H1 (cell line): Measurements from ENCODE around the gene GRM7. TPM values are rescaled to one million over a fixed set of nuclear protein-coding genes. Genes with fewer than 3 reads are reported as not detected.

ENCODE experiments used
- CTCF ChIA-PET: fragments of 300-600 bp; sonication (Branson Sonifier 250); formaldehyde crosslinking; loops from one replicate; lab custom pipeline; 2021; ENCODE audit not compliant: partially characterized antibody; lab: Charles Lee
- POLR2A ChIA-PET: fragments of 300-600 bp; sonication (Branson Sonifier 250); formaldehyde crosslinking; loops from one replicate; lab custom pipeline; 2021; ENCODE audit warnings: inconsistent platforms; ENCODE audit not compliant: partially characterized antibody; lab: Charles Lee
- DNase-seq, 2 experiments: peaks; one replicate each; pipeline versions ENCODE4 v3.0.0 to v3.0.0-alpha.2; 2010 to 2022; ENCODE audit warnings: low spot score in 2 of 2, low read depth in 1 of 2, mixed read lengths in 1 of 2
- FAIRE-seq: peaks from 2 replicates; lab custom pipeline; 2011; peaks lifted over from hg19 to GRCh38; lab: Jason Lieb, UNC
- H2AFZ ChIP-seq: 2 replicates; pipeline ENCODE4 v1.8.1; 2012; ENCODE audit warnings: low read length, inconsistent platforms
- H2AK5ac ChIP-seq: 2 replicates; pipeline ENCODE4 v1.6.1; 2013; ENCODE audit warnings: low read depth, low read length
- H2BK120ac ChIP-seq: replicated peaks from 2 replicates; pipeline ENCODE3; 2013; ENCODE audit warnings: low read depth, low read length, inconsistent platforms
- H2BK12ac ChIP-seq: 2 replicates; pipeline ENCODE4 v1.6.1; 2013; ENCODE audit warnings: low read depth, low read length
- H2BK15ac ChIP-seq: 2 replicates; pipeline ENCODE4 v1.6.1; 2013; ENCODE audit warnings: low read length
- H2BK20ac ChIP-seq: 2 replicates; pipeline ENCODE4 v1.6.1; 2013; ENCODE audit warnings: low read length
- H2BK5ac ChIP-seq: 2 replicates; pipeline ENCODE4 v1.6.1; 2013; ENCODE audit warnings: low read depth, low read length
- H3K14ac ChIP-seq: 2 replicates; pipeline ENCODE4 v1.6.1; 2013; ENCODE audit warnings: inconsistent platforms; ENCODE audit not compliant: insufficient read length
- H3K18ac ChIP-seq: 2 replicates; pipeline ENCODE4 v1.6.1; 2013; ENCODE audit warnings: low read length; ENCODE audit errors: extremely low read depth
- H3K23ac ChIP-seq: 2 replicates; pipeline ENCODE4 v1.6.1; 2013; ENCODE audit warnings: inconsistent platforms; ENCODE audit not compliant: insufficient read length
- H3K23me2 ChIP-seq: 2 replicates; pipeline ENCODE4 v1.6.1; 2013; ENCODE audit warnings: low read depth, low read length
- H3K27ac ChIP-seq: 2 replicates; pipeline ENCODE4 v1.6.1; 2011; ENCODE audit warnings: low read depth, low read length, inconsistent platforms
- H3K27me3 ChIP-seq, 4 experiments: replicated peaks in 1 of 4; 1 replicate in 1 of 4; 2 replicates in 3 of 4; pipeline versions ENCODE4 v1.6.1 to v1.8.1; 2011 to 2013; ENCODE audit warnings: low read length in 3 of 4, mild to moderate bottlenecking in 3 of 4, inconsistent platforms in 2 of 4, mixed read lengths in 2 of 4, moderate library complexity in 1 of 4; ENCODE audit not compliant: control insufficient read depth in 3 of 4, insufficient read depth in 3 of 4; ENCODE audit errors: extremely low read depth in 1 of 4
- H3K36me3 ChIP-seq, 4 experiments: 2 replicates each; pipeline versions ENCODE4 v1.6.1 to v1.8.1; 2011 to 2013; ENCODE audit warnings: mild to moderate bottlenecking in 4 of 4, low read length in 3 of 4, moderate library complexity in 2 of 4, control low read depth in 1 of 4, inconsistent platforms in 1 of 4; ENCODE audit not compliant: insufficient read depth in 4 of 4, control insufficient read depth in 2 of 4
- H3K4ac ChIP-seq: replicated peaks from 2 replicates; pipeline ENCODE3; 2013; ENCODE audit warnings: low read length, low read depth, mixed read lengths, inconsistent platforms; ENCODE audit not compliant: insufficient read length
- H3K4me1 ChIP-seq, 4 experiments: replicated peaks in 1 of 4; 1 replicate in 1 of 4; 2 replicates in 3 of 4; pipeline versions ENCODE4 v1.6.1 to v1.8.1; 2011 to 2013; ENCODE audit warnings: low read length in 3 of 4, inconsistent platforms in 2 of 4, mixed read lengths in 1 of 4; ENCODE audit not compliant: insufficient read depth in 4 of 4, control insufficient read depth in 3 of 4
- H3K4me2 ChIP-seq, 2 experiments: 2 replicates each; pipeline versions ENCODE4 v1.6.1 to v1.8.1; 2011 to 2013; ENCODE audit warnings: low read depth in 2 of 2, low read length in 2 of 2, control low read depth in 1 of 2, inconsistent platforms in 1 of 2, mild to moderate bottlenecking in 1 of 2; ENCODE audit not compliant: insufficient read depth in 1 of 2
- H3K4me3 ChIP-seq, 4 experiments: fragments of 200-600, 300-600 bp in 1 of 4; sonication (generic), shearing (Covaris generic), sonication (Bioruptor Twin) in 1 of 4; 2 replicates each; pipeline versions ENCODE4 v1.5.1 to v1.8.1; 2011 to 2016; ENCODE audit warnings: low read length in 4 of 4, low read depth in 3 of 4, control low read depth in 2 of 4, inconsistent platforms in 2 of 4, mild to moderate bottlenecking in 2 of 4, mixed read lengths in 1 of 4, moderate library complexity in 1 of 4; ENCODE audit not compliant: insufficient read depth in 2 of 4; ENCODE audit errors: extremely low read depth in 1 of 4
- H3K56ac ChIP-seq: replicated peaks from 2 replicates; pipeline ENCODE3; 2013; ENCODE audit warnings: low read depth, mild to moderate bottlenecking, mixed read lengths, low read length, inconsistent platforms; ENCODE audit not compliant: insufficient read length
- H3K79me1 ChIP-seq: 2 replicates; pipeline ENCODE4 v1.6.1; 2013; ENCODE audit warnings: low read depth, low read length, control low read depth
- H3K79me2 ChIP-seq, 2 experiments: 2 replicates each; pipeline versions ENCODE4 v1.6.1 to v1.8.1; 2012 to 2013; ENCODE audit warnings: low read length in 2 of 2, mild to moderate bottlenecking in 2 of 2, inconsistent platforms in 1 of 2; ENCODE audit not compliant: insufficient read depth in 2 of 2, control insufficient read depth in 1 of 2
- H3K9ac ChIP-seq, 4 experiments: replicated peaks in 1 of 4; 1 replicate in 1 of 4; 2 replicates in 3 of 4; pipeline versions ENCODE4 v1.6.1 to v1.8.1; 2011 to 2013; ENCODE audit warnings: low read depth in 3 of 4, low read length in 3 of 4, control low read depth in 2 of 4, mild to moderate bottlenecking in 2 of 4, moderate library complexity in 2 of 4, inconsistent platforms in 1 of 4; ENCODE audit errors: extremely low read depth in 1 of 4
- H3K9me3 ChIP-seq, 2 experiments: 2 replicates each; pipeline versions ENCODE4 v1.6.1 to v1.8.1; 2012 to 2013; ENCODE audit warnings: mild to moderate bottlenecking in 2 of 2, moderate library complexity in 2 of 2, control low read depth in 1 of 2, inconsistent platforms in 1 of 2, low read depth in 1 of 2, low read length in 1 of 2, mixed read lengths in 1 of 2; ENCODE audit not compliant: insufficient read depth in 2 of 2
- H4K20me1 ChIP-seq, 2 experiments: replicated peaks in 1 of 2; 2 replicates each; pipeline versions ENCODE3 to v1.8.1; 2011 to 2013; ENCODE audit warnings: inconsistent platforms in 2 of 2, low read length in 2 of 2, mild to moderate bottlenecking in 1 of 2; ENCODE audit not compliant: insufficient read depth in 2 of 2, control insufficient read depth in 1 of 2
- H4K5ac ChIP-seq: 2 replicates; pipeline ENCODE4 v1.6.1; 2013; ENCODE audit warnings: low read length, low read depth, mixed read lengths, inconsistent platforms; ENCODE audit not compliant: insufficient read length
- H4K8ac ChIP-seq: 2 replicates; pipeline ENCODE4 v1.8.0; 2013; ENCODE audit warnings: mild to moderate bottlenecking, moderate library complexity, low read length, inconsistent platforms; ENCODE audit not compliant: insufficient read depth; ENCODE audit errors: extremely low read depth
- H4K91ac ChIP-seq: replicated peaks from 2 replicates; pipeline ENCODE3; 2013; ENCODE audit warnings: low read length, mixed read lengths, inconsistent platforms; ENCODE audit not compliant: insufficient read length
- GABPA ChIP-seq: IDR thresholded peaks from 2 replicates; pipeline ENCODE4 v1.6.1; 2011; ENCODE audit warnings: mild to moderate bottlenecking, low read length, moderate library complexity, borderline replicate concordance; ENCODE audit not compliant: insufficient read depth
- HDAC6 ChIP-seq: IDR thresholded peaks from one replicate; pipeline ENCODE4 v1.7.1; 2012; ENCODE audit warnings: low read depth, mild to moderate bottlenecking, inconsistent platforms, low read length, moderate library complexity
- MAFK ChIP-seq: IDR thresholded peaks from 2 replicates; pipeline ENCODE4 v1.6.1; 2012; ENCODE audit warnings: low read depth, mild to moderate bottlenecking, improper control_type of control experiment, low read length
- WGBS, 2 experiments: shearing (Covaris generic) in 1 of 2; methylation state at CpG; one replicate each; pipeline versions ENCODE4 v1.1.6 to v1.1.7; 2013 to 2015; ENCODE audit warnings: low lambda C conversion rate in 2 of 2, mixed read lengths in 2 of 2, inconsistent platforms in 1 of 2, low coverage in 1 of 2, missing lambda C conversion rate in 1 of 2; ENCODE audit not compliant: insufficient replicate concordance in 2 of 2, insufficient coverage in 1 of 2, insufficient read length in 1 of 2; ENCODE audit errors: extremely low coverage in 1 of 2, missing lambda C conversion rate in 1 of 2; 5-methylcytosine and 5-hydroxymethylcytosine counted together
- polyA plus RNA-seq, 7 experiments: library from polyadenylated mRNA; depleted of rRNA in 3 of 7; stranded (reverse) in 5 of 7; unstranded in 2 of 7; fragments of >200 nt in 5 of 7; fragments of 200-250 nt in 2 of 7; gene quantifications; 1 replicate in 5 of 7; 2 replicates in 1 of 7; 4 replicates in 1 of 7; pipeline versions ENCODE4 v1.2.1 to v1.2.3, GENCODE V29; 2011 to 2013; ENCODE audit warnings: missing spikeins in 2 of 7, mixed read lengths in 2 of 7
- total RNA-seq: library from RNA; stranded (reverse); fragmentation: NEBNext Ultra II Directional; extraction: Animal tissue kit (Norgen Biotek cat#: 25700); gene quantifications from 2 replicates; pipeline ENCODE4 v1.2.1, GENCODE V29; 2021
- TF ChIP-seq, protein P1 (sequence below): IDR thresholded peaks from 2 replicates; pipeline ENCODE4 v1.6.1; 2011; ENCODE audit warnings: low read depth, mild to moderate bottlenecking, low read length; ENCODE audit not compliant: insufficient read depth
- TF ChIP-seq, protein P2 (sequence below): IDR thresholded peaks from 2 replicates; pipeline ENCODE4 v1.6.1; 2012; ENCODE audit warnings: inconsistent platforms

Gene GRM7
- total and polyA plus RNA-seq, 2 of the 8 experiments (the other 6 are each of a cell fraction or from before 2014, with no cell fraction given): 0.17 to 0.24 TPM

DNA sequence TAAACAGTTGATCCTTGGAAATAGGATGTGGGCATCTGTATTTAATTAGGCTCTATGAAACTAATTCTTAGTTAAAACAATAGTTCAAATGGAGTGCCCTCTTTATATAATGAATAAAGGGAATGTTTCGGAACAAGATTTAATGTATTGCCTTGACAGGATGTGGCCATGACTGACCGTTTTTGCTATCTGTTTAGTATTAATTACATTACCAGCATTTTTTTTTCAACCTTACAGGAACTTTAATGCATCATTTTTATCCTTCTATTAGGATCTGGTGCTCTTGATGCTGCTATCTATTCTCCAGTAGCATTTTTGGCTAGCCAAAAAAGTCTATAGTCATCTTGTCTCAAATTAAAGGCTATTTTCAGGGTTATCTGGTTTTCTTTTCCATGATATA, 340.9 kb downstream of the GRM7 start:
- no peak overlapping the region for H4K8ac ChIP-seq
- H3K27me3 ChIP-seq: no peaks in the 10 kb centered on the region
- H4K20me1 ChIP-seq: no peaks in the 10 kb centered on the region
- H3K4ac ChIP-seq: no peak overlapping the region
- FAIRE-seq (no peak), DNase-seq (no peak)
- 87% methylated on average over 2 of the region's 2 CpGs; no CpG with 5 or more reads in 1 of the 2 experiments for WGBS, 2 experiments
- H3K79me2 ChIP-seq: no peaks in the 10 kb centered on the region
- no peak overlapping the region for H2BK20ac ChIP-seq
- H2BK120ac ChIP-seq: no peak overlapping the region
- H3K23me2 ChIP-seq: no peaks in the 10 kb centered on the region
- H2AFZ ChIP-seq: no peak overlapping the region
- H3K4me3 ChIP-seq: no peak overlapping the region
- no peak overlapping the region for H3K27ac ChIP-seq
- TF ChIP-seq, protein P1, sequence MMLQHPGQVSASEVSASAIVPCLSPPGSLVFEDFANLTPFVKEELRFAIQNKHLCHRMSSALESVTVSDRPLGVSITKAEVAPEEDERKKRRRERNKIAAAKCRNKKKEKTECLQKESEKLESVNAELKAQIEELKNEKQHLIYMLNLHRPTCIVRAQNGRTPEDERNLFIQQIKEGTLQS: no peak
- TF ChIP-seq HDAC6 (no peak), MAFK (no peak), GABPA (no peak)
- TF ChIP-seq, protein P2, sequence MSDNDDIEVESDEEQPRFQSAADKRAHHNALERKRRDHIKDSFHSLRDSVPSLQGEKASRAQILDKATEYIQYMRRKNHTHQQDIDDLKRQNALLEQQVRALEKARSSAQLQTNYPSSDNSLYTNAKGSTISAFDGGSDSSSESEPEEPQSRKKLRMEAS: no peak
- H3K56ac ChIP-seq: no peak overlapping the region
- POLR2A ChIA-PET: no interaction called here
- H3K9me3 ChIP-seq: no peaks in the 10 kb centered on the region
- H3K4me1 ChIP-seq: no peaks in the 10 kb centered on the region; a peak in 1 of 7 replicates
- H4K91ac ChIP-seq: no peak overlapping the region
- H3K4me2 ChIP-seq: no peak overlapping the region
- H2BK5ac ChIP-seq: no peak overlapping the region
- H2AK5ac ChIP-seq: no peak overlapping the region
- no peak overlapping the region for H3K14ac ChIP-seq
- no peak overlapping the region for H4K5ac ChIP-seq
- H3K18ac ChIP-seq: no peak overlapping the region
- H3K36me3 ChIP-seq: no peaks in the 10 kb centered on the region
- no peaks in the 10 kb centered on the region for H3K79me1 ChIP-seq
- H2BK12ac ChIP-seq: no peak overlapping the region
- no peak overlapping the region for H3K9ac ChIP-seq
- H2BK15ac ChIP-seq: no peak overlapping the region
- CTCF ChIA-PET: no interaction called here
- no peak overlapping the region for H3K23ac ChIP-seq
